ENCODE measurements around the gene DCUN1D4.

DNA sequence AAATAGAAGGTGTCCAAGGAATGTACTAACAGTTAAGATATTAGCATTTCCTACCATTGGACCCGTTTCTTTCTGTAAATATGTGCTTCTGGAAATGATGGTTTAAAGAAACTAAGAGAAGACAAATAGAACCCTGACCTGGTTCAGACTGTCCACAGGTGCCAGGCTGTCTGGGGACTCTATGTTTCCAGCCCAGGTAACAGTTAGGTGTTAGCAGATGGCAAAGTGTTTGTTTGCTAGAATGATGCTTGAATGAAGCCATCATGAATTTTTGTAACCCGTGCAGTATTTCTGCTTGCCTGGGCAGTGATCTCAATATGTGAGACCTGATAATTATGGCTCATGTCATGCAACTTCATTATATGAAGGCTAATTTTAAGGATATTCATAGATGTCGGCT lies 89.7 kb downstream of the DCUN1D4 start:
- TF ChIP-seq GATA2 (IDR thresholded peaks at IDR 0.05; ENCODE audit: low read depth, low read length) (no peak), GATA3 (IDR thresholded peaks at IDR 0.05; ENCODE audit: low read depth, low read length) (no peak)

Measured in SH-SY5Y (cell line).